Embryonic facial prominence (tissue), 1 donor: ENCODE measurements around the gene IMP4.
"Not testable (repeated sequence)": the region's sequence is repeated elsewhere in the genome, so short reads cannot be mapped to it uniquely, and the experiment has no call there.

Experiments used
- DNase-seq: peaks from one replicate; pipeline ENCODE4 v3.0.0-alpha.2; 2016; ENCODE audit errors: extremely low spot score

Gene IMP4, protein sequence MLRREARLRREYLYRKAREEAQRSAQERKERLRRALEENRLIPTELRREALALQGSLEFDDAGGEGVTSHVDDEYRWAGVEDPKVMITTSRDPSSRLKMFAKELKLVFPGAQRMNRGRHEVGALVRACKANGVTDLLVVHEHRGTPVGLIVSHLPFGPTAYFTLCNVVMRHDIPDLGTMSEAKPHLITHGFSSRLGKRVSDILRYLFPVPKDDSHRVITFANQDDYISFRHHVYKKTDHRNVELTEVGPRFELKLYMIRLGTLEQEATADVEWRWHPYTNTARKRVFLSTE

DNA sequence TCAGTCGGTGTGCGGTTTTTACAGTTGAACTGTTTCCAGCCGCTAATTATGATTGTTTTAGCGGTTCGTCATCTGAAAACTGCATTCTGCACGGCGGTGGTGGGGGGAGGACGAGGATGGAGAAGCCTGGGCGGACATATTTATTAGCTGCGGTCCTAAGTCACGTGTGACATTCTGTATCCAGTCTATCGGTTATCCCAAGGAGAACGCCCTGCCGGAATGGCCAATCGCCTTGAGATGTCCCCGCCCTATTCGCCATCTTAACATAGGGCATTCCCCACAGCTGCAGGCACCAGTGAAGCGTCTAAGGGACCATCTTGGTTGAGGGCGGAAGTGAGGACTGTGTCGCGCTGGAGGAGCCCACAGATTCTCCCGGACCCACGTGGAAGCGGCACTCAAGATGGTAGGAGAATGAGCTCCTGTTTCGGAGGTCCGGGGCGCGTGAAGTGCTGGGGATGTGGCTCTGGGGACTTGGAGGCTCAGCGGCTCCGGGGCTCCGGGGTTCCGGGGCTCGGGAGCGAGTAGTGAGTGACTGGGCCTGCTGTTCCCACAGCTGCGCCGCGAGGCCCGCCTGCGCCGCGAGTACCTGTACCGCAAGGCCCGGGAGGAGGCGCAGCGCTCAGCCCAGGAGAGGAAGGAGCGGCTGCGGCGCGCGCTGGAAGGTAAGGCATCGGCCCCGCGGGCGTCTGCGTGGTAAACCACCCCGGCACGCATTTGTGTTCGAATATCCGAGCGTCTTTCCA is at the start of gene IMP4:
Gene IMP4 (plus strand): TSS at position 365 of the 743 bp plus-strand sequence. CDS start 36 bp downstream, at position 401.
- DNase-seq, result peak; percentile 98

DNA sequence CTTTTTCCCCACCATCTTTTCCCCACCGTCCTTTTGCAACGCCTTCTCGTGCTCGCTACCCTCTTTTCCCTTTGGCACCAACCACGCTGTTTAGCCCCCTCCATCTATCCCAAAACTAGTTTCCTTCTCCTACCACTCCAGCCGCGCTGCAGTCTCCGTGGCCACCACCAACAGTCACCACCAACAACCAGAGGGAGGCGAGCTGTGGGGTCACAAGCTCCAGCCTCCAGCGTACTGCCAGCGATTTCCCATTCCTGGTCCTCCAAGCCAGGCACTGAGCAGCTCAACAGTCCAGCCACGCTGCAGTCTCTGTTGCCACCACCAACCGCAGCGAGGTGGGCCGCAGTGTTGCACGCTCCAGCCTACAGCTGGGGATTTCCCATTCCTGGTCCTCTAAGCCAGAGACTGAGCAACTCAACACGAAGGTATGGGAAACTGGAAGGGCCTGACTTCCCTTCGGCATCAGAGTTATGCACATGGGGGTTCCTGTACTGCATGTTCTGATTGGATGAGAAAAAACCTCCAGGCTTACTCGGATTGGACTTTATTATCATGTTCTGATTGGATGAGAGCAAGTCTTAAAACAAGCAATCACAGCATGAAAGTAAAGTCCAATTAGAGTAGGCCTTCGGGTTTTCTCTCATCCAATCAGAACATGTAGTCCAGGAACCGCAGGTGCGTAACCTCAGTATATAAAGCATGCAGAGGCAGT is 42.3 kb upstream of the IMP4 start:
- no peak for DNase-seq

DNA sequence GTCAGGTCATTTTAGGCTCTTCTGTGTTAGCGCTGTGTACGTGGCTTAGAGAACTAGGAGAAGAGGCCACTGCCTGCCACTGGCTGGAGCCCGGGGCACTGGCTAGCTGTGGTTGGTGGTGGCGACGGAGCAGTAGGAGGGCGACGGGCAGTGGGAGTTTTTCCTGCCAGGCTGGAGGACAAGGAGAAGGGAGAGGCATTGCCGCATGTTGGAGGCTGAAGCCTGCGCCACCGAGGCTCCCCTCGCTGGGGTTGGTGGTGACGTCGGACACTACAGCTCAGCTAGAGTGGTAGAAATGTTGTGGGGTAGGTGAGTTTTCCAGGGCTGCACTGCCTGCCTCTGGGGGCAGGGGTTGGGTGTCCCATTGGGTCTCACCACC is 41.7 kb upstream of the IMP4 start:
- DNase-seq, result no peak

DNA sequence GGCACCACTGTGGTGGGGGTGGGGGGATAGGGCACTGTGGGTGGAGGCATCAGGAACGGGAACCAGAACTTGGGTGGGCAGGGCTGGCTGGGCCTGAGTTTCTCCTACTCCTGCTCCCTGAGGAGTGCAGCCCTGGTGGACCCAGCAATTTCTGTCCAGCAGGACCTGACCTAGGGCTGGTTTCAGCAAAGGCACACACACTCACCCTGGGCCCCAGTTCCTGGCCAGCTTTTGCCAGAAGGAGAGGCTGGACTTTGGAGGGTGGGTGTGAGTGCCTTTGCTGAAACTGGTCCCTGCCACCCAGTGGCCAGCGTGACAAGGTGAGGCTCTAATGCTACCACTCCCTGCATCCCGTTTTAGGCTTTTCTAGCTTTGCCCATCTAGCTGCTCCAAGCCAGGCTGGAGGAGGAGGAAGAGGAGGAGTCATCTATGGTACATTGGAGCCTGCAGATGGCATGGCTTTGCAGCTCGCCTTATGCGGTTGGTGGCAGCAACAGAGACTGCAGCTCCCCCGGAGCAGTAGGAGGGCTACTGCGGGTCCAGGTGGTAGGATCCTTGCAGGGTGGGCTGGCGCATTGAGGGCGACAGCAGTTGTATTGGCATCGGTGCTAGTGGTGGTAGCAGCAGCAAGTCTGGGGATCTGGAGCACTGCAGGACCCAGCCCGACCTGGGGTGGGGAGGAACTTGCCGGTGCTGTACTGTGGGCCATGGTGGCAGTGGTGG is 40.4 kb upstream of the IMP4 start:
- DNase-seq, result no peak

DNA sequence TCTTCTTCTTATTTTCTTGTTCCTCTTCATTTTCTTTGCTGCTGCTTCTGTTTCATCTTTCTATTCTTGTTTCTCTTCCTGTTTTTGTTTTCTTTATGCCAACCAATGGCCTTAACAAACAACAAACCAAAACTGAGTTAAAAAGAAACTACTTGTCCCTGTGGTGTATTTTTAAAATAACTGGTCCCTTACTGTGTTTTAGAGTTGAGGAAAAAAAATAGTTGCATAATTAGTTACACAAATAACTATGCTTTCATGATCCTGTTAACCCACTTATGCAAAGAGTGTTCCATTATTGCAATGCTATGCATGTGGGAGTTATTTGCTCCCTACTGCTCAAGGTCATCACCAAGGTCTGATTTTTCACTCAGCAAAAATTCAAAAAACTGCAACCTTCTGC is 39.5 kb upstream of the IMP4 start:
- no peak for DNase-seq

DNA sequence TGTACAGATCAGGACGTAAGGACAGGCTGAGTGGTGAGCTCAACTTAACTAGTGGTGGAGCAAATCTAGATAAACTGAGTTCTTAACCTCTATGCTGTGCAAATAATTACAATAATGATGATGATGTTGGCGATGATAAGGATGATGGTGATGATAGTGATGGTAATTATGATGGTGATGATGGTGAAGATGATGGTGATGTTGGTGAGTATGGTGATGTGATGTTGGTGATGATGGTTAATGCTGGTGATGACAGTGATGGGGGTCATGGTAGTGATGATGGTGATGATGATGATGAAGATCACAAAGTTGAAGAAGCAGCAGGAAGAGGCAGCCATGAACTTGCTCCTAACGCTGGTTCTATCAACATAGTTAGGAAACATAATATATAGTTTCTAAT is 38.0 kb upstream of the IMP4 start:
- no peak for DNase-seq

DNA sequence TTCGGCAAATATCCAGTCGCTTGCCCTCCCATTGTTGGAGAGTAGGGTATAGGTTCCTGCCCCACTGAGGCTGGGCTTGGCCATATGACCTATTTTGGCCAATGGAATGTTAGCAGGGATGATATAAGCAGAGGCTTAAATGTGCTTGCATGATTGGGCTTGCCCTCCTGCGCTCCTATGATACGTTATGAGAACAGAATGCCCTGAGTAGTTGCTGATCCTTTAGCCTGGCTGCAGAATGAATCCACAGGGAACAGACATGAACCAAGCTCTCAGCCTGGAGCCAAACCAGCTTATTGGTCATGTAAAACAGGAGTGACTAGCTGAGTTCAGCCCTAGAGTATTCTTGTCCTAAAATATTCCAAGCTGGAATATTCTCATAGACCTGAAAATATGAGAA is 34.8 kb upstream of the IMP4 start:
- no peak for DNase-seq

DNA sequence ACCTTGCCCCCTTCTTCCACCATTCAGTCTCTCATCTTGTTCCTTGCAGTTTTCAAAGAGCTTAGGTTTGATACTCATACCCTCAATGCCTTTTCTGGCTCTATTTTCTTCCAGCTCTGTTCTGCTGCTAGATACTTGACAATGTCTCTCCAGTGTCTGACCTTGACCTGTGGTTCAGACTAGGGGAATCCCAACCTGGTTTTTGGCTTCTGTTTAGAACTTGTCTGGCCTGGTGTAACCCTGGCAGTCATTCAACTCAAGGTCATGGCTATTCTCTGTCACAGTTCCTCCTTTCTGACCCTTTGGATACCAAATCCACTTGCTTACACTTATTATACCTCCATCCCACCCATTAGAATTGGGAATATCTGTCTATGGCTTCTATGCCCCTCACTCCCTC is 31.8 kb upstream of the IMP4 start:
- DNase-seq, result no peak

DNA sequence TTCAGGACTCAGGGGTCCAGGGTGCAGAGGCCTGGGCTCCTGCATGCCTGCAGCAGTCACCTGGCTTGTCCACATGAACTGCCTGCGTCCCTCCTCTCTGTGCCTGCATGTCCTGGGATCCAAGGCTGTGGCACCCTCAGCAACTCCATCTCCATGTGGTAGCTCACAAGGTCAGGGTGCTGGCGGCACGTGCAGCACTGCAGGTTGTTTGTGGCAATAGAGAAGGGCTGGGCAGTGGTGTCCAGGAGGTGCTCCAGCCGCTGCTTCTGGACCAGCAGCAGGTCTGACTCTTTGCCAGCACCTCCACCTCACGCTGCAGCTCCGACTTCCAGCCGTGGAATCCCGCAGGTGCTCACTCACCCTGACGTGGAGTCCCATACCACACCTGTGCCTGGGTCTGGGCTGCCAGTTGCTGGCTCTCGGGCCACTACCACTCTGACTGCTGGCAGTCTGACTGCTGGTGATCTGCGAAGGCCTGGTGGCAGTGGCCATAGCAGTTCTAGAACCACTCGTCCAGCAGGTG is 28.8 kb upstream of the IMP4 start:
- no peak for DNase-seq

DNA sequence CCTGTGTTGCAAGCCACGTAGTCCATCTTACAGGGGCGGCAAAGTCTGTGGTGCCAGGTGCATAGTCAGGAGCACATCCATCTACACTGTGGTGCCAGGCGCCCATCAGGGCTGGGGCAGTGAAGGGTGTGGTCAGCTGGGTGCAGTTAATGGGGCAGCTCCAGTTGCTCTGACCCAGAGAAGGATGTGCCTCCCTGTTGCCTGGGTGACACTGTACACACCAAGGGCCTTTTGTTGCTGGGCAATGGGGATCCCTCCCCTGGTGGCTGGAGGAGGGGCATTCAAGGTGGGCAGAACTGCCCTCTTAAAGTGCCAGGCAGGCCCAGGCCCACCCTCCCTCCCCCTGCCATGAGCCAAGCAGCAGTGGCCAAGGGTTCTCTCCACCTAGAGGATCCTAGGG is 28.3 kb upstream of the IMP4 start:
- no peak for DNase-seq

DNA sequence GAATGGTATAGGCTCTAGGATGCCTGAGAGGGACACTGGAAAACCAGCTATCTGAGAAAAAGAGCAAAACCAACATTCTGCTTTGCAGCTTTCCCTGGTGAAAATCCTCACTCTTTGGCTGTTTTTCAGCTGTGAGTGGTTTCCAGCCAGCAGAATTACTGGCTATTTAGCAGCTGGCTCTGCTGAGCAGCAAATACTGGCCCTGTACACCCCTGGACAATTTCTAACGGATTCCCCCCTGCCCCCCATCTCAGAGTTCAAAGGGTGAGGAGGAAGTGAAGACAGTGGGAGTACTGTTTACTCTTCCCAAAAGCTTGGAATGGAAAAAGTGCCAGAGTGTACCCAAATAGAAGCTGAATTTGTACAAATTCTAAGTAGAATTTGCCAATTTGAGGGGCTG is 26.1 kb upstream of the IMP4 start:
- no peak for DNase-seq

DNA sequence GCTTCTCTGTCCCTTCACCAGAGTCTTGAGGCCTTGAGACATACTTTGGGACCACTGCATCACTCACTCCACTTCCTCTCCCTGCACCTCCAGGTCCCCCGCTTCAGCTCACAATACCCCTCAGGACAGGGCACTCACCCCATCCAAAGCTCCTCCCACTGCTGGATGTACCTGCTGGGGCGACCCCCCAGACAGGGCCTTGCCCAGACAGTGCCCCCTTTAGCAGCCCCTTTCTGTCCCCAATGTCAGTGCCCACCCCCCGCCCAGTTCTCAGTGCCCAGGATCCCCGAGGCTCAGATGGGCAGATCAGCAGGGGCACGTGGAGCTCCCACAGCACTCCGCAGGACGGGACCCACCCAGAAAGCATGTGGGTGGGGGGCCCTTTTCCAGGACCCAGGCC is 23.8 kb upstream of the IMP4 start:
- no peak for DNase-seq

DNA sequence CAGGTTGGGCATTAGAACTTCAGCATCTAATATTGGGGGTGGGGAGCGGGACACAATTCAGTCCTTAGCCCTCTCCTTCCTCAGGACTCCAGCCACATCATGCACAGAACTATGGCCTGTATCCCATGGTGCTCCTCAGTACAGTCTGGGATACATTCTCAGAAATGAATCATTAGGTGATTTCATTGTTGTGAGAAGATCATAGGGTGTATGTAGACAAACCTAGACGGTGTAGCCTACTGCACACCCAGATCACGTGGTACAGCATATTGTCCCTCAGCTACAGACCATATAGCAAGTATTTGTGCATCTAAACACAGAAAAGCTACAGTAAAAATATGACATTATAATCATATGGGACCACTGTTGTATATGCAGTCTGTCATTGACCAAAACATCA is 23.2 kb upstream of the IMP4 start:
- no peak for DNase-seq

DNA sequence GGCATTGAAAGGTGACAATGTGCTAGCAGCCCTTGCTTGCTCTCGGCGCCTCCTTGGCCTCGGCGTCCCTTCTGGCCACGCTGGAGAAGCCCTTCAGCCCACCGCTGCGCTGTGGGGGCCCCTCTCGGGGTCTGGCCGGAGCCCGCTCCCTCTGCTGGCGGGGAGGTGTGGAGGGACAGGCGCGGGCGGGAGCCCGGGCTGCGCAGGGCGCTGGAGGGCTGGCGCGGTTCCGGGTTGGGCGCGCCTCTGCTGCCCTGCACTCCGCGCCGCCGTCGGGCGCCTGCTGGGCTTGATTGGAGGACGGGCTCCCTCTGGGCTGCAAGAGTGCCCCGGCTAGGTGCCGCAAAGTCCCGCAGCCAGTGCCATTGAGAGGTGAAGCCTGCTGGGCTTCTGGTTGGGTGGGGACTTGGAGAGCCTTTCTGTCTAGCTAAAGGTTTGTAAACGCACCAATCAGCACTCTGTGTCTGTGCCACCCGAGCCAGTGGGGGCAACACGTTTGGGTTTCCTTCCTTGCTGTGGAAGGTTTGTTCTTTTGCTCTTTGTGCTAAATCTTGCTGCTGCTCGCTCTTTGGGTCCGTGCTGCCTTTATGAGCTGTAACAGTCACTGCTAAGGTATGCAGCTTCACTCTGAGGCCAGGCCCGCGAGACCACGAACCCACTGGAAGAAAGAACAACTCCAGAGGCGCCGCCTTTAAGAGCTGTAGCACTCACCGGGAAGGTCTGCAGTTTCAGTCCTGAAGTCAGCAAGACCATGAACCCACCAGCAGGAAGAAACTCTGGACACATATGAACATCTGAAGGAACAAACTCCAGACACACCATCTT is 14.8 kb upstream of the IMP4 start:
- no peak for DNase-seq

DNA sequence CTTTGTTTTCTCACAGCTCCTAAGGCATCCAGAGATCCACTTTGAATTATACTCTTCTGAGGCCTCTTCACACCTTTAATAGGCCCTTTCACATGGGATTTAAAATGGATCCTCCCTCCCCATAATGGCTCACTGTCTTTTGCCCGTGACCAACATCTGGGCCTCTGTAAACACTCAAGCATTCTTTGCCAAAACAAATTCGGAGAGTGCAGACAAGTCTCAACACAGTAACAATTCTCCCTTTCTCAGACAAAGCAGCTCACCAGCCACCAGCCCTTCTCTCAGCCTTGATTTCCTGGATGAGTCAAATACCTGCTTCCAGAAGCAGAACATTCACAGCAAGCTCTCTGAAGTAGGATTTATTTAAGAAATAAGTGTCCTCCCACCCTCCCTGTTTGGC is 14.0 kb upstream of the IMP4 start:
- no peak for DNase-seq

DNA sequence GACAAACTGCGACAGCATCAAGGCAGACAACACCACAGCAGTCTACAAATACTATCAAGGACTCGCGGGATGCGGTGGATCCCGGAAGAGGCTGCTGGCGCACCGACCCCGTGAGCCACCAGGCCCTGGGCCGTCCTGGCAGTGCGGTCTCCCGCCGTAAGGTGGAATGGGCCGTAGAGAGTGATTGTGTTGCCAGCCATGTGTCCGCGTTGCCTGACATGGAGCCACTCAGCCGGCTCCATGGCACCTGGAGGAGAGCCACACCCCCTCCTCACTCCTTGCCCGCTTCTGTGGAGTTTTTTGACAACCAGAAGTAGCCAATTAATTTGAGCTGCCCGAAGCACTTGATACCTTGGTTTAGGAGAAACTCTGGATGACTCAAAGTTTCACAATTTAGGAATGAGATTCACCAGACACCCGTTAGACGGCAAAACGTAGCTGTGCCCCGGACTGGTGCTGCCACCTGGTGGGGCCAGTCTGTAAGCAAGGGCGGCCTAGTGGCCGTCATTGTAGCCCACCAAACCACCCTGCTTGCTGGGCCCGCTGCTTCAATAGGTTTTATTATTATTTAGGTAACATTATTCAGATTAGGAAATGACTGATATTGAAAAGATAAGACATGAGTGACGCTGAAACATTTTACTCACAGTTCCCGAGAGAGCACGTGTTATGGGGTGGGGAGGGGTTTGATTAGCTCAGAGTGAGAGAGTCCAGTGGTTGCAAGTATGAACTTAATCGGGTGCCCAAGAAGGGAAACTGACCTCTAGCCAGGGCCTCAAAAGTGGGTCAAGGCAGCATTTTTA is 10.2 kb upstream of the IMP4 start:
- peak; percentile 22 for DNase-seq

DNA sequence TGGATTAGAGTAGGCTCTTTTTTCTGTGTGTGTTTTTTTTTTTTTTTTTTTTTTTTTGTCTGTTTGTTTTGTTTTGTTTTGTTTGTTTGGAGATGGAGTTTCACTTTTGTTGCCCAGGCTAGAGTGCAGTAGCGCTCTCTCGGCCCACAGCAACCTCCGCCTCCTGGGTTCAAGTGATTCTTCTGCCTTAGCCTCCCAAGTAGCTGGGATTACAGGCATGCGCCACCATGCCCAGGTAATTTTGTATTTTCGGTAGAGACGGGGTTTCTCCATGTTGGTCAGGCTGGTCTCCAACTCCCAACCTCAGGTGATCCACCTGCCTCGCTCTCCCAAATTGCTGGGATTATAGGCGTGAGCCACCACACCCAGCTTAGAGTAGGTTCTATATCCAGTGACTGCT is 9.4 kb upstream of the IMP4 start:
- DNase-seq, result not testable (repeated sequence)

DNA sequence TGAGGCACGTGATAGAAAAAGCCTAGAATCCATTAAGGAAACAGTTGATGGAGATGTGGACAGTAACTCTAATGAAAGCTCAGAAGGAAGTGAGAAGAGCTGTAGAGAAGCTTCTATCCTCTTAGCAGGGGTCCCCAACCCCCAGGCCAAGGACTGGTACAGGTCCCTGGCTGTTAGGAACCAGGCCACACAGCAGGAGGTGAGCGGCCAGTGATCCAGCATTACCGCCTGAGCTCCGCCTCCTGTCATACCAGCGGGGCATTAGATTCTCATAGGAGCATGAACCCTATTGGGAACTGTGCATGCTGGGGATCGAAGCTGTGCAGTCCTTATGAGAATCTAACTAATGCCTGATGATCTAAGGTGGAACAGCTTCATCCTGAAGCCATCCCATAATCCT is 8.7 kb upstream of the IMP4 start:
- no peak for DNase-seq

DNA sequence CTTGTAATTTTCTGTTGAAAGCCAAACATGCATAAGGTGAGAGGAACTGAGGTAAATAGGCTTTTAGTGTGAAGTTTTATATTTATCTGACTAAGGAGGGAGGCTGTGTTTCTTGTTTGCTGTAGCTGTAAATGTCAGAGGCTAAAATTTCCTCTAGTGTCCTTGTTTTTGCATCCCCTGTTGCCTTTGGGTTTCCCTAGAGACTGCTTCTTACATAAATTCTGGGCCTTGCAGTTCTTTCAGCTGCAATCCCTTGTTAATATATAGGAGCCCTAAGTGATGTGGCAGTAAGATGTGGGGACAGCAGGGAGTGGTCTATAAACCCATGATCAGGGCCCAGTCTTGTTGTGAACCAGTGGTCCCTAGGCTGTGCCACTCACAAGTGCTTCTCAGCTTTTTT is 7.5 kb upstream of the IMP4 start:
- no peak for DNase-seq

DNA sequence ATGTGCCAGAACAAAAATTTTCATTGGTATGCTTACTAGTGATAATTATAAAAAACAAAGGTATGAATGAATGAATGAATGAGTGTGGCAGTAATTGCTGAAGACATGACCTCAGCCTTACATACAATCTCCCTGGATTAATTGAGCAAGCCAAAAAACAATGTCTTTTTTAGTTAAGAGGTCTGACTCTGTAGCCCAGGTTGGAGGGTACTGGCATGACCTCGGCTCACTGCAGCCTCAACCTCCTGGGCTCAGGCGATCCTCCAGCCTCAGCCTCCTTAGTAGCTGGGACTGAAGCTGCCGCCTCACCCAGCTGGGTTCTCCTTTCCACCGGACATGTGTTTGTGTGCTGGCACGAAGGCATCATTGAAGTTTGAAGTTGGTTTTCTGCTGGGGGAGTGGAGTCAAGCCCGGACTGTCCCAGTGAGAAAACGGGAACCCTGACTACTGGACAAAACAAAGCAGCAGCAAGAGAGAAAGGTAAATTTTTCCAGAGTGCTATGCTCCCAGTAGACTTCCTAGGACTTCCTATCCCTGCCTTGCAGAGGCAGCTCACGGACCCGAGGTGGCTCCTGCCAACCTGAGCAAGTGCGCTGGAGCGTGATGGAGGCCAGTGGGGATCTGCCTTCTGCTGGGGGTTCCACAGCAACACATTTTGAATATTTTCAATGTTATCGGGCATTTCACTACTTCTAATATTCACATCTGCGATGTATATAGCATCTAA is 6.4 kb upstream of the IMP4 start:
- no peak for DNase-seq
